GM12878 (cell line): ENCODE results near the gene WWC2. TPM values are rescaled to one million over a fixed set of nuclear protein-coding genes. Genes with fewer than 3 reads are reported as not detected.

ENCODE experiments used
- ATAC-seq: fragments of 200-7000 bp; cut with Tn5 transposase; 3 replicates; pipeline ENCODE4 v1.9.1; 2020; ENCODE audit warnings: mild to moderate bottlenecking, moderate library complexity
- BruUV-seq: library from RNA; stranded (reverse); fragments of 400-500 nt; replicated peaks from 2 replicates; lab custom pipeline; 2021; lab: Mats Ljungman, UMichigan
- CTCF ChIA-PET: fragments of 300-600 bp; sonication (Branson Sonifier 250); formaldehyde crosslinking; extraction: SDS; loops from one replicate; lab custom pipeline; 2021; ENCODE audit warnings: inconsistent platforms; lab: Yijun Ruan, JAX
- POLR2A ChIA-PET: fragments of 350-600 bp; formaldehyde crosslinking; extraction: SDS; loops from one replicate; lab custom pipeline; 2021; ENCODE audit warnings: inconsistent platforms; lab: Charles Lee
- RAD21 ChIA-PET: fragments of 300-600 bp; sonication (Branson Sonifier 250); formaldehyde crosslinking; loops from one replicate; lab custom pipeline; 2023; ENCODE audit warnings: antibody characterized with exemption; ENCODE audit not compliant: unreplicated experiment; lab: Charles Lee
- SMC1A ChIA-PET: fragments of 300-600 bp; sonication (Branson Sonifier 250); formaldehyde crosslinking; loops from one replicate; lab custom pipeline; 2023; ENCODE audit not compliant: unreplicated experiment, uncharacterized antibody; lab: Charles Lee
- DNase-seq: peaks from one replicate; pipeline ENCODE4 v3.0.0-alpha.2; 2011; ENCODE audit warnings: low read depth, low spot score
- FAIRE-seq: peaks from 3 replicates; lab custom pipeline; 2011; peaks lifted over from hg19 to GRCh38; lab: Jason Lieb, UNC
- H2AFZ ChIP-seq: 2 replicates; pipeline ENCODE4 v1.6.0; 2011; ENCODE audit warnings: low read depth, low read length, control low read depth; ENCODE audit not compliant: control insufficient read depth
- H3K27ac ChIP-seq: 2 replicates; pipeline ENCODE4 v1.5.1; 2011; ENCODE audit warnings: control low read depth; ENCODE audit not compliant: control insufficient read depth, insufficient read depth
- H3K27me3 ChIP-seq, 2 experiments: replicated peaks in 1 of 2; 2 replicates each; pipeline versions ENCODE4 v1.6.0 to v1.6.1; 2011; ENCODE audit warnings: low read length in 1 of 2; ENCODE audit not compliant: control insufficient read depth in 2 of 2, insufficient read depth in 2 of 2
- H3K36me3 ChIP-seq, 2 experiments: 2 replicates each; pipeline ENCODE4 v1.5.1; 2011; ENCODE audit warnings: low read length in 1 of 2; ENCODE audit not compliant: control insufficient read depth in 2 of 2, insufficient read depth in 2 of 2
- H3K4me1 ChIP-seq: 2 replicates; pipeline ENCODE4 v1.6.1; 2011; ENCODE audit warnings: mild to moderate bottlenecking, low read length, moderate library complexity, mixed read lengths; ENCODE audit not compliant: control insufficient read depth, insufficient read depth
- H3K4me2 ChIP-seq: 2 replicates; pipeline ENCODE4 v1.6.0; 2011; ENCODE audit warnings: control low read depth; ENCODE audit not compliant: control insufficient read depth, insufficient read depth
- H3K4me3 ChIP-seq: fragments of 200-600 bp; sonication (generic); 2 replicates; pipeline ENCODE4 v1.5.1; 2016
- H3K79me2 ChIP-seq: 2 replicates; pipeline ENCODE4 v1.6.0; 2011; ENCODE audit warnings: low read length; ENCODE audit not compliant: control insufficient read depth, insufficient read depth
- H3K9ac ChIP-seq: 2 replicates; pipeline ENCODE4 v1.8.0; 2011; ENCODE audit warnings: low read length, control low read depth, mixed read lengths; ENCODE audit not compliant: control insufficient read depth, insufficient read depth
- H3K9me3 ChIP-seq: replicated peaks from 3 replicates; pipeline ENCODE4 v1.5.1; 2011; ENCODE audit warnings: mild to moderate bottlenecking, low read length; ENCODE audit not compliant: control insufficient read depth, insufficient read depth
- H4K20me1 ChIP-seq: 2 replicates; pipeline ENCODE4 v1.6.0; 2011; ENCODE audit not compliant: control insufficient read depth, insufficient read depth
- BHLHE40 ChIP-seq, 2 experiments: fragments of 450-650 bp in 1 of 2; IDR thresholded peaks; 2 replicates each; pipeline ENCODE4 v1.6.1; 2011 to 2017; ENCODE audit warnings: low read depth in 2 of 2, borderline replicate concordance in 1 of 2, improper control_type of control experiment in 1 of 2, low read length in 1 of 2, mild to moderate bottlenecking in 1 of 2
- CBX3 ChIP-seq: fragments of 200-600 bp; sonication (generic); IDR thresholded peaks from 2 replicates; pipeline ENCODE4 v1.6.1; 2016; ENCODE audit warnings: low read depth, borderline replicate concordance
- GABPA ChIP-seq: IDR thresholded peaks from 2 replicates; pipeline ENCODE4 v1.6.1; 2014; ENCODE audit warnings: antibody characterized with exemption, low read depth, mild to moderate bottlenecking, inconsistent platforms
- NFYB ChIP-seq: IDR thresholded peaks from 2 replicates; pipeline ENCODE4 v1.6.1; 2011; ENCODE audit warnings: low read depth, mild to moderate bottlenecking, low read length, improper control_type of control experiment, moderate library complexity; ENCODE audit not compliant: insufficient read depth
- NR2C1 ChIP-seq: fragments of 450-650 bp; IDR thresholded peaks from 2 replicates; pipeline ENCODE4 v1.6.1; 2017; ENCODE audit warnings: antibody characterized with exemption, mild to moderate bottlenecking, moderate library complexity
- POLR2AphosphoS5 ChIP-seq: IDR thresholded peaks from 2 replicates; pipeline ENCODE4 v1.6.1; 2011; ENCODE audit warnings: mild to moderate bottlenecking, low read length, inconsistent platforms
- SRF ChIP-seq, 2 experiments: IDR thresholded peaks; 2 replicates each; pipeline ENCODE4 v1.6.1; 2011; ENCODE audit warnings: low read depth in 2 of 2, low read length in 2 of 2, mild to moderate bottlenecking in 1 of 2, moderate library complexity in 1 of 2
- TCF12 ChIP-seq: IDR thresholded peaks from 2 replicates; pipeline ENCODE4 v1.6.1; 2011; ENCODE audit warnings: low read depth, mild to moderate bottlenecking, low read length
- WRNIP1 ChIP-seq: IDR thresholded peaks from 2 replicates; pipeline ENCODE4 v1.6.1; 2011; ENCODE audit warnings: low read depth, low read length, improper control_type of control experiment, borderline replicate concordance
- ZNF24 ChIP-seq: fragments of 450-650 bp; IDR thresholded peaks from 2 replicates; pipeline ENCODE4 v1.6.1; 2017; ENCODE audit warnings: antibody characterized with exemption, mild to moderate bottlenecking
- WGBS: methylation state at CpG from one replicate; pipeline ENCODE4 v1.1.6; 2016; ENCODE audit warnings: low lambda C conversion rate; ENCODE audit not compliant: insufficient replicate concordance, insufficient coverage; ENCODE audit errors: missing lambda C conversion rate; 5-methylcytosine and 5-hydroxymethylcytosine counted together
- in situ Hi-C: fragments of 300-500 bp; cut with MboI; formaldehyde crosslinking; loops from 9 replicates; pipeline ENCODE4 v1.14.3; 2018; ENCODE audit warnings: mixed read lengths
- intact Hi-C: fragments of 100-400 bp; cut with micrococcal nuclease; formaldehyde crosslinking; loops from one replicate; pipeline ENCODE4 v1.14.2; 2022; ENCODE audit not compliant: unreplicated experiment
- polyA plus RNA-seq, 11 experiments: library from polyadenylated mRNA; depleted of rRNA in 4 of 11; unstranded in 6 of 11; stranded (reverse) in 5 of 11; fragments of >200 nt; fragmentation: Nextera tagmentation in 4 of 11; fragmentation: Illumina TruSeq in 1 of 11; extraction: Ambion mirVana in 4 of 11; extraction: Trizol in 1 of 11; gene quantifications; 1 replicate in 1 of 11; 2 replicates in 10 of 11; pipeline versions ENCODE4 v1.2.1 to v1.2.3, GENCODE V29; 2011 to 2016; ENCODE audit warnings: inconsistent platforms in 2 of 11, missing spikeins in 2 of 11, low read depth in 1 of 11
- total RNA-seq, 4 experiments: library from RNA; depleted of rRNA in 3 of 4; stranded (reverse); fragments of >200 nt in 3 of 4; fragmentation: Illumina TruSeq in 1 of 4; extraction: Trizol in 1 of 4; gene quantifications; 2 replicates each; pipeline versions ENCODE4 v1.2.1 to v1.2.3, GENCODE V29; 2013 to 2021
- TF ChIP-seq, protein P1 (sequence below): fragments of 450-650 bp; IDR thresholded peaks from 2 replicates; pipeline ENCODE4 v1.6.1; 2017; ENCODE audit warnings: low read depth, mild to moderate bottlenecking, moderate library complexity

Gene WWC2
- total and polyA plus RNA-seq, 10 of the 15 experiments (the other 5 are each of a cell fraction or from before 2014, with no cell fraction given): 0.02 to 0.72 (median 0.06) TPM; not detected in 3

DNA sequence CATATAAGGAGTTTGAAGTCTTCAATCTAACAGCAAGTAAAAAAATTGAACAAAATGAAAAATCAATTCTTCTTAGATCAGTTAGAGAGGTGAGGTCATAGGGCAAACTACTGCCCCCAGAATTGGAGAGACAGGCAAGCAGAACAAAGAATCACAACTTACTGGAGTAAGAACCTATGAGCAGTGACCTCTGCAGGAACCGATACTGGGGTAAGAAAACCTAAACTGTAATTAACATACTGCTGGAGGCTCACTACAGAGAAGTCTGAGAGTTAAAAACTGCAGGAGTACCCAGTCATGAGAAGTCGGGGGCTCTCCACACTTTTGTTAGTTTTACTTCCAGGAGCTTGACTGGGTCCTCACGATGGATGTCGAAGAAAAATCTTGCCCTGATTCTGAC, 205.0 kb downstream of the WWC2 start (continued):
- TF ChIP-seq, protein P1, sequence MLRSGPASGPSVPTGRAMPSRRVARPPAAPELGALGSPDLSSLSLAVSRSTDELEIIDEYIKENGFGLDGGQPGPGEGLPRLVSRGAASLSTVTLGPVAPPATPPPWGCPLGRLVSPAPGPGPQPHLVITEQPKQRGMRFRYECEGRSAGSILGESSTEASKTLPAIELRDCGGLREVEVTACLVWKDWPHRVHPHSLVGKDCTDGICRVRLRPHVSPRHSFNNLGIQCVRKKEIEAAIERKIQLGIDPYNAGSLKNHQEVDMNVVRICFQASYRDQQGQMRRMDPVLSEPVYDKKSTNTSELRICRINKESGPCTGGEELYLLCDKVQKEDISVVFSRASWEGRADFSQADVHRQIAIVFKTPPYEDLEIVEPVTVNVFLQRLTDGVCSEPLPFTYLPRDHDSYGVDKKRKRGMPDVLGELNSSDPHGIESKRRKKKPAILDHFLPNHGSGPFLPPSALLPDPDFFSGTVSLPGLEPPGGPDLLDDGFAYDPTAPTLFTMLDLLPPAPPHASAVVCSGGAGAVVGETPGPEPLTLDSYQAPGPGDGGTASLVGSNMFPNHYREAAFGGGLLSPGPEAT: no peak
- TF ChIP-seq SRF (IDR thresholded peaks at IDR 0.05; ENCODE audit: low read depth in 2 of 2, low read length in 2 of 2) (no peak), POLR2AphosphoS5 (no peak)

DNA sequence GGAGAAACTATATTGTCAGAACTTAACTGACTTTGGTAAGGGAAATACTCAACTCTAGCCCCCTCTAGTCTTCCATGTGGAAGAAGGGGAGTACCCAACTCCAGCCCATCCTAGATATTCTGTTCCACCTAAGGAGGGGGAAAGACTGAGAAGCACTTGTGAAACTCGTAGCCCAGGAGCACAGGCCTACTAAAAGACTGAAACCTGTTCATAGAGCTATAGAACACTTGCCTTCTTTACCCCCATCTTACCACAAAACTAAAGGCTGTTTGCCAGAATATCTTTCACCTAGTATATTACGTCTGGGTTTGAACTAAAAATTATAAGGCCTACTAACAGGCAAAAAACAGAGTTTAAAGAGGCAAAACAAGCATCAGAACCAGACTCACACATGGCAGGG, 205.5 kb downstream of the WWC2 start:
- Histone ChIP-seq H3K4me1 (no peaks in the 10 kb centered on the region), H2AFZ (no peak overlapping the region), H3K79me2 (no peaks in the 10 kb centered on the region), H3K4me2 (no peak overlapping the region), H3K9ac (no peak overlapping the region), H3K9me3 (no peaks in the 10 kb centered on the region), H4K20me1 (no peaks in the 10 kb centered on the region), H3K36me3 (no peaks in the 10 kb centered on the region), H3K4me3 (no peak overlapping the region), H3K27ac (no peak overlapping the region), H3K27me3 (no peaks in the 10 kb centered on the region)
- POLR2A ChIA-PET: no interaction called here
- BruUV-seq: no TSS peak
- intact Hi-C loops: no loop called here
- in situ Hi-C loops: no loop called here
- CTCF ChIA-PET: interaction anchor here (2.1 kb wide), 1 partner anchor 43 kb away, joined by 6 read pairs; no protein-coding TSS in a partner anchor
- ATAC-seq (no peak), DNase-seq (no peak), FAIRE-seq (no peak)
- WGBS: 3% methylated on average over 2 of the region's 2 CpGs
- SMC1A ChIA-PET: no interaction called here
- RAD21 ChIA-PET: no interaction called here
- TF ChIP-seq NFYB: no peak
- TF ChIP-seq SRF (IDR thresholded peaks at IDR 0.05; ENCODE audit: low read depth in 2 of 2, low read length in 2 of 2): no peak
- TF ChIP-seq WRNIP1: no peak
- TF ChIP-seq TCF12: no peak
- TF ChIP-seq GABPA: no peak
- TF ChIP-seq BHLHE40 (IDR thresholded peaks at IDR 0.05; ENCODE audit: borderline replicate concordance in 1 of 2, low read depth in 2 of 2, low read length in 1 of 2): no peak
- no peak for TF ChIP-seq NR2C1
- no peak for TF ChIP-seq ZNF24
- no peak for TF ChIP-seq CBX3
